ENCODE results near the gene ZYX.
"Not testable (repeated sequence)": the region's sequence is repeated elsewhere in the genome, so short reads cannot be mapped to it uniquely, and the experiment has no call there.

ZYX gene

DNA sequence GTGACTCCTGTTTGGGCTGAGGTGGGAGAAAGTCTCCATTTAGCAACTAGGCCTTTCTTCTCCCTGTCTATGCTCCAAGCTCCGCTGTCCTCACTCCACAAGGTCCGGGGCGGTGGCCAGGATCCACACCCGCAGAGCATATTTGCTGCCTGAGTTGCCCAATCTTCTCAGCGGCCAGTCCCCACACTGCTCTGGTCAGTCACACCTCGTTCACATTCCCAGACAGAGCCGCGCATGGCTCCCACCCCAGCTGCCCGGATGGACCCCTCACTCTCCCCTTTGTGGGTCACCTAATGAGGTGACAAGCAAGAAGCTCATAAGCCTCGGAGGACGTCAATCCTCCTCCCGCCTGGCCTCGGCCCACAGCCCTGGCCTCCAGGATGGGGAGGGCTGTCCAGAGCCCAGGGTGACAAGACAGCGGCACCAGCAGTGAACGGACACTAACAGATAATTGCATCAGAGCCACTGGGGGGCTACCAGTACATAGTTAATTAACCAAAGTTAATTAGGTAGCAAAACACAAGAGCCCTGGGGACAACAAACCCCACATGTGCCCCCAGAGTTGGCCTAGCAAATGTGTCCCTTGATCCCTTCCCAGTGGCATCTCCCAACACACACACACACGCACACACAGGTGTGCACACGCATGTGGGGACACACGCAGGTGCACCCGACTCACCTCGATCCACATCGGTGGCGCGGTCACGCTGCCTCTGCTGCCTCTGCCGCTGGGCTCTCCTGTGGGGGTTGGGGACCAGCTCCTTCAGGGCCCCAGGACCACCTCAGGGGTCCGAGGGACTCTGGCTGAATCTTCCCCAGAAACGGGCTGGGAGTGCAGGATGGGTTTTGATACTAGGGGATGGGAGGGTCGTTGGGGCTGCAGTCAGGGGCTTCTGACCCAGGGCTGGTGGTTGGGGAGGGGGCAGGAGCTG, 15.7 kb downstream of the ZYX start:
- DNase-seq (ENCODE audit: low spot score): no peak

GRCh38 chr7:143397710-143398530, 16.8 kb downstream of the ZYX start:
- DNase-seq (ENCODE audit: low spot score): no peak

- DNase-seq (ENCODE audit: low spot score): no peak
Observed at GRCh38 chr7:143398616-143399015, 17.5 kb downstream of the ZYX start.

- no peak for DNase-seq (ENCODE audit: low spot score)
Observed at GRCh38 chr7:143399151-143399550, 18.0 kb downstream of the ZYX start.

DNA sequence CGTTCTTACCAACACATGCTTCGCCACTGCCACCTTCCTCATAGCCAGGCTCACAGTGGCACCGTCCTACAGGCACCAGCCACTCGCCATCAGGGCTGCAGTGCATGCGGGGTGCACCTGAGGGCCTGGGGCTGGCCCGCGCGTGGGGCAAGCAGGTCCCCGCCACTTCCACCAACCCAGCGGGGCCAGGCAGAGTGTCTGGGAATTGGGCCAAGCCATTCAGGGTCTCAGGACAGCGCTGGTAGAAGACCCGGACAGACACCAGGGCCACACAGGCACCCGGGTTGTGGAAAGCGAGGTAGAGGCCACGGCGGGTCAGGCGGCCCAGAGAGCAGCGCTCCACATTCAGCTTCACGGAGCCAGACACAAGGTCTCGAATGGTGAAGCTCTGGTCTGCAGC, 18.5 kb downstream of the ZYX start:
- no peak for DNase-seq (ENCODE audit: low spot score)

DNA sequence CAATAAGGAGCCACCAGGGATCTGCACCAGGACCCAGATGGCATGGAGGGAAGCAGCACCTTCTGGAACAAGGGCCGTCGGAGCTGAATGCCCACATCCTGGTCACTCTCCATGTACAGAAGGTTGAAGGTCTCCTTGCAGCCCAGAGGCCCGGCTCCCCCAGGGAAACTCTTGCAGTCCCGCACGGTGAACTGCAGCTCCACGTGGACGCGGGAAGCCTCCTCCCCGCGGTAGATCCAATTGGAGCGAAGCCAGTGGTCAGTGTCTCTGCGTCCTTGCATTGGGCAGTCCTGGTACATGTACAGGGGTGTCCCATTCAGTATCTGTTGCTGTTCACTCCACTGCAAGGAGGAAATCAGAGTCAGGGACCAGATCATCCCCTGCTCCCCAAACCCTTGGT, 20.1 kb downstream of the ZYX start:
- DNase-seq (ENCODE audit: low spot score): no peak

- not testable (repeated sequence) for DNase-seq (ENCODE audit: low spot score)
Observed at GRCh38 chr7:143402233-143402632, 21.1 kb downstream of the ZYX start.

DNA sequence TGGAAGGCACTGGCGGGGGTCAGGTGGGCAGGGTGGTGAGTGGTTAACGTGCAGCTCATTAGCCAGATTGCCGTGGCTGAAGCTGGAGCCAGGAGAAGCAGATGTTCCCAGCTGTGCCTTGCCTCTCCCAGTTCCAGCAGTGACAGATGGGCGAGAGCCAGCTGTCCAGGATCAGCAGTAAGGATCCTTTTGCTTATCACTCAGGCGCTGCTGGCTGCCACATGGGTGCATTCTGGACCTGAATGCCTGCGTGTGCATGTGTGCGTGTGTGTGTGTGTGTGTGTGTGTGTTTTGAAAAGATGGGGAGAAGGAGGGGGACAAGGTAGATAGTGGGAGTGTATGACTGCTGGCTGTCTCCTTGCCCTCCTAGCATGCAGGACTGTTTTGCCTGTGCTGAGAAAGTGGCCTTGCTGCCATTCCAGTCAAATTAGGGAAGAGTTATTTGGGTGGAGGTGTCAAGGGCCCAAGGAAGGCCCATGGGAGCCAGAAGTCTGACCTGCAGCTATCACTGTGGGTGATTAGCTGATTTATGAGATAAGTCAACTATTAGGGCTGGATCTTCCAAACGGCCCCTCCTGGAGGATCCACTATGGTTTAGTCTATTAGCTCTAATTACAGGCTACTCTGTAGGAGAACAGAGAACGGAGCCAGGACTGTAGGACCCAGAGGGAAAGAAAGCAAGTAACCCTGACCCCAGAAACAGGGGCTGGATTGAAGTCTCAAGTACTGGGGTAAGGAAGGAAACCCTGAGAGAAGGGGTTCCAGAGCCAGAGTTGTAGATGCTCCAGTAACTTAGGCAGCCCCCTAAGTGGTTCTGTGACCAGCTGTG, 24.2 kb downstream of the ZYX start:
- no peak for DNase-seq (ENCODE audit: low spot score)

DNA sequence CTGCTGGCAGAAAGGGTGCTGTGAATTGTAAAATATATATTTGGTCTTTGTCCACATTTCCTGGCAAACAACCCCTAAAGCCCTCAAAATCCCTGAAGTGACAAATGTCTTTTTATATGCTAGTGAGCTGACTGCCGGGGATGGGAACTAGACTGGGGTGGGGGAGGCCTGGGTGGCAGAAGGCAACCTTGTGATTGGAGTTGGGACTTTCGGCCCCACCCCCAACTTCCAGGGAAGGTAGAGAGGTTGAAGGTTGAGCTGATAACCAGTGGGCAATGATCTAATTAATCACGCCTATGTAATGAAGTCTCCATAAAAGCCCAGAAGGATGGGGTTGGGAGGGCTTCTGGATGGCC, 24.8 kb downstream of the ZYX start:
- no peak for DNase-seq (ENCODE audit: low spot score)

- DNase-seq (ENCODE audit: low spot score): no peak
Observed at GRCh38 chr7:143407287-143408251, 26.4 kb downstream of the ZYX start.

- DNase-seq (ENCODE audit: low spot score): no peak
Observed at GRCh38 chr7:143408252-143408685, 27.1 kb downstream of the ZYX start.

- peak; percentile 58 for DNase-seq (ENCODE audit: low spot score)
Observed at GRCh38 chr7:143408686-143409561, 27.8 kb downstream of the ZYX start, which contains the start of gene EPHA1. TSS of gene EPHA1 (minus strand) at chr7:143408856. CDS start at chr7:143408805, 51 bp downstream.

GRCh38 chr7:143410521-143411004, 29.4 kb downstream of the ZYX start:
- DNase-seq (ENCODE audit: low spot score): no peak

GRCh38 chr7:143411976-143412708, 31.0 kb downstream of the ZYX start:
- no peak for DNase-seq (ENCODE audit: low spot score)

DNA sequence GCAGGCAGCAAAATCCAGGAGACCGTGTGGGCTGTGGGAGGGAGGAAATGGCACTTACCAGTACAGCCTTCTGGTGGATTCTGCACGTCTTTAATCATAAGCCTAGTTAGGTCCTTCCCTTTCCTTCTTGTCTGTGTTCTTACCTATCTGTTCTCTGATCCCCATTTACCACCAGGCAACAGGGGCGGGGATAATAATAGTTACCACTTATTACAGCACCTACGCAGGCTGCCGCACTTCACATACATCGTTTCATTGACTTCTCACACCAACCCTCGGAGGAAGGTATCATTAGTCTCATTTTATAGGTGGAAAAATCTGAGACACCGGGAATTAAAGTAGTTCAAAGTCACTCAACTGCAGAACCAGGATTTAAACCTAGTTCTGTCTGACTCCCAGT, 32.0 kb downstream of the ZYX start:
- no peak for DNase-seq (ENCODE audit: low spot score)

- not testable (repeated sequence) for DNase-seq (ENCODE audit: low spot score)
Observed at GRCh38 chr7:143415209-143415608, 34.1 kb downstream of the ZYX start.

DNA sequence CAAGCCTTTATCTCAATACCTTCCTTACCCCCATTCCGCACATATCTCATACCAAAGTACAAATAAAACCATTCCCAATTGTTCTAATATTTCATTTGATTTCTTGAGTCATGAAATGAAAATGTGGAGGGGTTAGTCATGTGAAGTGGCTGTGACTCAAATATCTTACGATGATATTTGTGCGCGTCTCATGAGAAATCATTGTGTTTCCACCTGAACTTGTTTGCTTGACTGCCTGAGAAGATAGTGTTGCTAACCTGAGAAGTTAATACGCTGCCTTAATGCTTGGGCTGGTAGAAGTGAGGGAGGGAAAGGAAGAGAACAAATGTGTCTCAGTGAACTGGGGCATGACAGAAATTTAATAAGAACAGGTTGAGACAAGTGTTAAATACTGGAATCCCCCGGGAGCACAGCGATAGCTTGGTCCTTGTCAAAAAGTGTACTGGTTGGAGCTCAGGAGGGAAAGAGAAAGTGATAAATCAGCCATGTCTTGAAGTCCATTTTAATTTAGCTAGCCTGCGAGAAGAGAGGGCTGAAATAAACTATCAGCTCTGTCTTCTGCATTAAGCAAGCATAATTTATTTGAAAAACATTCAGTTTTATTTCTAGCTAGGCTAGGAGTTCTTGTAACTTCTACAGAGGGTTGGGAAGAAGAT, 34.7 kb downstream of the ZYX start:
- no peak for DNase-seq (ENCODE audit: low spot score)

- peak; percentile 62 for DNase-seq (ENCODE audit: low spot score)
Observed at GRCh38 chr7:143416565-143417149, 35.5 kb downstream of the ZYX start.

Measured in D341Med (cell line).